ENCODE results near the gene OR56A3.

GRCh38 chr11:5910540-5910939 is 31.5 kb upstream of the OR56A3 start:
- TF ChIP-seq SP1 (IDR thresholded peaks at IDR 0.05; ENCODE audit: low read depth) (no peak), YY1 (IDR thresholded peaks at IDR 0.05; ENCODE audit: extremely low read depth, insufficient replicate concordance, low read depth, low read length) (no peak), FOSL1 (IDR thresholded peaks at IDR 0.05; ENCODE audit: low read depth) (no peak)
- TF ChIP-seq, protein P1, sequence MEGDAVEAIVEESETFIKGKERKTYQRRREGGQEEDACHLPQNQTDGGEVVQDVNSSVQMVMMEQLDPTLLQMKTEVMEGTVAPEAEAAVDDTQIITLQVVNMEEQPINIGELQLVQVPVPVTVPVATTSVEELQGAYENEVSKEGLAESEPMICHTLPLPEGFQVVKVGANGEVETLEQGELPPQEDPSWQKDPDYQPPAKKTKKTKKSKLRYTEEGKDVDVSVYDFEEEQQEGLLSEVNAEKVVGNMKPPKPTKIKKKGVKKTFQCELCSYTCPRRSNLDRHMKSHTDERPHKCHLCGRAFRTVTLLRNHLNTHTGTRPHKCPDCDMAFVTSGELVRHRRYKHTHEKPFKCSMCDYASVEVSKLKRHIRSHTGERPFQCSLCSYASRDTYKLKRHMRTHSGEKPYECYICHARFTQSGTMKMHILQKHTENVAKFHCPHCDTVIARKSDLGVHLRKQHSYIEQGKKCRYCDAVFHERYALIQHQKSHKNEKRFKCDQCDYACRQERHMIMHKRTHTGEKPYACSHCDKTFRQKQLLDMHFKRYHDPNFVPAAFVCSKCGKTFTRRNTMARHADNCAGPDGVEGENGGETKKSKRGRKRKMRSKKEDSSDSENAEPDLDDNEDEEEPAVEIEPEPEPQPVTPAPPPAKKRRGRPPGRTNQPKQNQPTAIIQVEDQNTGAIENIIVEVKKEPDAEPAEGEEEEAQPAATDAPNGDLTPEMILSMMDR (IDR thresholded peaks at IDR 0.05 in 2 of 3, conservative IDR thresholded peaks at IDR 0.05 in 1 of 3; ENCODE audit: borderline replicate concordance in 1 of 3, insufficient read depth in 1 of 3, low read depth in 2 of 3, low read length in 2 of 3), result no peak
